ENCODE data around the gene MYADML2.
"Not testable (repeated sequence)": the region's sequence is repeated elsewhere in the genome, so short reads cannot be mapped to it uniquely, and the experiment has no call there.

Gene MYADML2

GRCh38 chr17:81947189-81947588 is at the start of gene MYADML2:
Gene MYADML2 (minus strand): TSS chr17:81947233. CDS start chr17:81941741, 5,492 bp downstream.
- no peak for DNase-seq

GRCh38 chr17:81996232-81996756 is 49.3 kb upstream of the MYADML2 start:
- DNase-seq, result no peak

- DNase-seq, result no peak
These were observed 48.6 kb upstream of the MYADML2 start for GRCh38 chr17:81995463-81996231.

- DNase-seq, result no peak
These were observed 47.8 kb upstream of the MYADML2 start for GRCh38 chr17:81994593-81995462.

GRCh38 chr17:81993729-81994592 is 46.9 kb upstream of the MYADML2 start:
- DNase-seq, result no peak

- DNase-seq, result no peak
These were observed 45.5 kb upstream of the MYADML2 start for GRCh38 chr17:81992306-81993102.

GRCh38 chr17:81991684-81992305 is 44.8 kb upstream of the MYADML2 start:
- DNase-seq, result no peak

- DNase-seq, result no peak
These were observed 44.0 kb upstream of the MYADML2 start for GRCh38 chr17:81990836-81991683.

- DNase-seq, result no peak
These were observed 40.2 kb upstream of the MYADML2 start for GRCh38 chr17:81987161-81987770.

- no peak for DNase-seq
These were observed 39.6 kb upstream of the MYADML2 start for GRCh38 chr17:81986606-81987005.

- no peak for DNase-seq
These were observed 37.9 kb upstream of the MYADML2 start for GRCh38 chr17:81984773-81985410.

GRCh38 chr17:81983639-81984373 is 36.8 kb upstream of the MYADML2 start:
- DNase-seq, result no peak

GRCh38 chr17:81983011-81983638 is 36.1 kb upstream of the MYADML2 start:
- no peak for DNase-seq

GRCh38 chr17:81981511-81981910 is 34.5 kb upstream of the MYADML2 start:
- not testable (repeated sequence) for DNase-seq

- DNase-seq, result no peak
These were observed 33.8 kb upstream of the MYADML2 start for GRCh38 chr17:81980707-81981343.

GRCh38 chr17:81980122-81980521 is 33.1 kb upstream of the MYADML2 start:
- DNase-seq, result no peak

GRCh38 chr17:81978524-81979298 is 31.7 kb upstream of the MYADML2 start:
- DNase-seq, result no peak
